LNCaP clone FGC (cell line): ENCODE data around the gene DCAF12L1.

ENCODE experiments used
- DNase-seq: peaks from one replicate; pipeline ENCODE4 v3.0.0-alpha.2; 2011; ENCODE audit warnings: low read depth
- H3K4me3 ChIP-seq: 2 replicates; pipeline ENCODE4 v1.5.1; 2011; ENCODE audit warnings: mild to moderate bottlenecking, low read depth, low read length, control low read depth
- CTCF ChIP-seq: IDR thresholded peaks from 2 replicates; pipeline ENCODE4 v1.5.1; 2012; ENCODE audit warnings: mild to moderate bottlenecking; ENCODE audit not compliant: control insufficient read depth, insufficient read depth; ENCODE audit errors: extremely low read depth

DCAF12L1 gene

GRCh38 chrX:126550816-126551215, 1.8 kb downstream of the DCAF12L1 start:
- no peak for DNase-seq
- no peak overlapping the region for H3K4me3 ChIP-seq
- TF ChIP-seq CTCF = no peak

DNA sequence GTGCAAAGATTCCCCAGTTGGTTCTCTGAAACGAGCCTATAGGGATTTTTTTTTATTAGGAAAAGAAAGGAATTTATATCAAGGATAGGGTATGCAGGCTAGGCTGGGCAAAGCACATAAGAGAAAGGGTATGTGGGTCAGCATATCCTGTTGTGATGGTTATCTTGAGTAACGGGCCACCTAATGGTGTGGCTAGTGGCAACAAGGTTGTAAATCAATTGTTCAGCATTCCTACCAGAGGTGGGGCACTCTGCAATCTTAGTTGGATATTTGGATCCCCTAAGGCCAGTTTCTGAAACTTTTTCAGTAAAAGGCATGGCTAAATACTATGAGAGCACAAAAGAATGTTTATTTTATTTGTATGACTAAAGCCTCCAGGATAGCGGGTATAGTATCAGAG, 42.7 kb downstream of the DCAF12L1 start:
- TF ChIP-seq CTCF = no peak
- H3K4me3 ChIP-seq = no peak overlapping the region
- no peak for DNase-seq
